HG03565 (cell line): ENCODE measurements around the gene COQ3.
"Not testable (repeated sequence)": the region's sequence is repeated elsewhere in the genome, so short reads cannot be mapped to it uniquely, and the experiment has no call there.

ENCODE experiments used
- ATAC-seq: cut with Tn5 transposase; IDR thresholded peaks from one replicate; pipeline ENCODE4 v1.9.1; 2021; ENCODE audit warnings: mild to moderate bottlenecking, moderate library complexity; ENCODE audit not compliant: unreplicated experiment

The COQ3 gene

DNA sequence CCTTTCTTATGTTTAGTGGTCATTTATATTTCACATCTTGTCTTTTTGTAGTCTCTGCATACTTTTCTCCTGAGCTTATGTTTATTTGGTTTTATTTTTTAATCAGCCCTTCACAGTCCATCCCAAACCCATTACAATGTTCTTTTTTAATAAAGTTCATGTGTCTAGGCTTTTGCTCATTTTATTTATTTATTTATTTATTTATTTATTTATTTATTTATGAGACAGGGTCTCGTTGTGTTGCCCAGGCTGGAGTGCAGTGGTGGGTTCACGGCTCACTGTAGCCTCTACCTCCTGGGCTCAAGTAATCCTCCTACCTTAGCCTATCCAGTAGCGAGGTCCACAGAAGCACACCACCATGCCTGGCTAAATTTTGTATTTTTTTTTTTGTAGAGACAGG lies 3.1 kb downstream of the COQ3 start:
- ATAC-seq, result no peak

DNA sequence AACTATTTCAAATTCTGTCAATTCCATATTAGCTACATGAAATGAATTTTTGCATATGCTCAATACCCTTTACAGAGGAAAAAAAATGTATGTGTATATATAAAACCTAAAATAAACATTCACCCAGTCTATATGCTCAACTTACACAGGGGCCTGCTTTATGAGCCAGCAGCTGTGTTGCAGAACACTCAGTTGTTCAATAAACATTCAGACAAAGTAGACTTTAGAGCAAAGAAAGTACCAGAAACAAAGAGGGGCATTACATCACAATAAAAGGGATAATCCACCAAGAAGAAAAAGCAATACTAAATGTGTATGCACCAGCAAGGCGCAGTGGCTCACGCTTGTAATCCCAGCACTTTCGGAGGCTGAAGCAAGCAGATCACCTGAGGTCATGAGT lies 9.5 kb downstream of the COQ3 start:
- no peak for ATAC-seq

DNA sequence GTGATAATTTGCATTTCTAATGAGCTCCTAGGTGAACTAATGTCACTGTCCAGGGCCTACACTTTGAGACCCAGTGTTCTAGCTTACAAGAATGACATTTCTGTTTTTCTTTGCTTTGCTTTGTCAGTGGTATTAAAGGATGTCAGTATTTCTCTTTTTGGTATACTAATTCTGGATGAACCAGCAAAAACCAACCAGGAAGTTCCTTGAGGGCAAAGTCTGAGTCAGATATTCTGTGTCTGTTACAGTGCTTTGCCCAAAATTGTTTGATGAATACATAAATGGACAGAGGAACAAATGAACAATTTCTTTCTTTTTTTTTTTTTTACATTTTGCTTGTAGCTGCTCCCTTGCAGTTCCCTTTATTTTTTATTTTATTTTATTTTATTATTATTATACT lies 15.4 kb downstream of the COQ3 start:
- ATAC-seq, result no peak

DNA sequence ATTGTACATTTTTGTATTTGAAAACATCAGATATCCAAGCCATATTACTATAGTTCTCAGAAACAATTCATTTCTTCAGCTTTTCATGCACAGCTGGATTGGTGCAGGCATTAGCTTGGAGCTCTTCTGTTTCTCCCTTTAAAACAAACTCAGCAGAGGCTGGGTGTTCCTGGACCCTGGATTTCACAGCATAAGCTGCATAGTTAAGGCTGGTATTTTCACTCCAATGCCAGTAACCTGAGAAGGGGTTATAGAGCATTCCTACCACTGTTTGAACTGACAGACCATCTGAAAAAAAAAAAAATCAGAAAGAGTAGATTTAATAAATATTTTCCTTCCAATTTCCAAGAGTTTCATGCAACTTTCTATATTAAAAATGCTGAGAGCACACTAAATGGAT lies 24.5 kb downstream of the COQ3 start:
- ATAC-seq, result no peak

DNA sequence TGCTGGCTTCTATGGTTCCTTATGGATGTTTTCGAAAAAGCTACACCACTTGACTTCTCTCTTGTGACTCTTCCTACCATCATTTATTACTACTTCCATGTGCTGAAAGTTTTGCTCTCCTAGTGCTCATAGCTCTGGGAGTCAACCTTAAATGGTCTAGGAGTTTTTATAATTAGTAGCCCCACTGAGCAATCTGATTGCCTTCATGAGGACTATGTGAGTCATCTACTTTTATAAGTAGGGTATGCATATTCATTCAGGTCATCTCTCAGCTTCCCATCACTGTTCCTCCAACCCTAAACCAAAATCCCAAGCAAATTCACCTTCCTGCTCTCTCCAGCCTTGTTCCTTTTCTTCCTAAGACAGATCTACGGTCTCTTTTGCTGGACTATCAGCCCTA lies 27.1 kb downstream of the COQ3 start:
- ATAC-seq, result no peak

DNA sequence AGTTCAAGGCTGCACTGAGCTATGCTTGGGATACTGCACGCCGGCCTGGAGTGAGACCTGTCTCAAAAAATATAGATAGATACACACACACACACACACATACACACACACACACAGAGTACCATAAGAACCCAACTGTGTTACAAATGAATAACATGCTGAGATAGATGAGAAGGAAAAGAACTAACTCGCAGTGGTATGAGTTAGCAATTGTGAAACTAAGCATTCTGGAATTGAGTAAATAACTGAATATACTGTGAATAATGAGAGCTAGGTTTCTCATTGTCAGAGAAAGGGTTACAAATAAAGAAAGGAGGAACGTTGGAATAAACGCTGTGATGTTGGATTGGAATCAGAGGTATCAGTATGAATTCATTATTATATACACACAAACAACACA lies 30.0 kb downstream of the COQ3 start:
- peak; percentile 97 for ATAC-seq

DNA sequence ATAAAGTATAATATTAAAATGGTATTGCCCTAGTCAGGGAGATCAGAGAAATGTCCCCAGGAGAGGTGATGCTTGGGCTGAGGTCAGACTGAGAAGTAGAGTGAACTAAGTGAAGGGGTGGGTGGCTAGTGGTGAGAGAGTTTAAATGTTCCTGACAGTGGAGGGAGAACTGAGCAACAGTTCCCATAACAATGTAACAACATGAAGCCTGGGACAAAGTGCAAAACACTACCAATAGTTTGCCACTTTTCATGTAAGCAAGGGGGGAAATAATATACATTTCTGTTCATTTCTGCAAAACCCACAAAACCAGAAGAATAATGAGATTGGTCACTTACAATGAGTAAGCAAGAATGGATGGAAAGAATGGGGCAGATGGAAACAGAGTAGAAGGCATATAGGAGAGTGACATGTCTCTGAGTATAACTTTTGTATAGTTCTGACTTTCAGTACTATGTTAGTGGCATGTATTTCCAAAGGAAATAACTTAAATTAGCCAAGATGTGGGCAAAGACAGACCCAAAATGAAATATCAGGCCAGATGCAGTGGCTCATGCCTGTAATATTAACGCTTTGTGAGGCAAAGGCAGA lies 31.2 kb downstream of the COQ3 start:
- ATAC-seq, result no peak

DNA sequence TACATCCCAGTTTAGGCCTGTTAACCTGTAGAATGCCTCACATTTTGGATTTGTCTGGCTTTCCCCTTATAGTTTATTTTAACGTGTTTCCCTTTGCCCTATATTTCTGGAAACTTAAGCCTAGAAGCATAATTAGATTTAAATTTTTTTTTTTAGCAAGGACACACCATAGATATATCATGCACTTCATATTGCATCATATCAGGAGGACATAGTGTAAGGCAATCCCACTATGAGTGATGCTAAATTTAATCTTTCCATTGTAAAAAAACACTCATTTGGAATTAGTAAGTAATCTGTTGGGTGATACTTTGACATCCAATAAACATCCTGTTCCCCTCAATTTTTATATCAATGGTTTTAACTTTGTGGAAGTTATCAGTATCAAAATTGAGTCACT lies 34.2 kb downstream of the COQ3 start:
- no peak for ATAC-seq

DNA sequence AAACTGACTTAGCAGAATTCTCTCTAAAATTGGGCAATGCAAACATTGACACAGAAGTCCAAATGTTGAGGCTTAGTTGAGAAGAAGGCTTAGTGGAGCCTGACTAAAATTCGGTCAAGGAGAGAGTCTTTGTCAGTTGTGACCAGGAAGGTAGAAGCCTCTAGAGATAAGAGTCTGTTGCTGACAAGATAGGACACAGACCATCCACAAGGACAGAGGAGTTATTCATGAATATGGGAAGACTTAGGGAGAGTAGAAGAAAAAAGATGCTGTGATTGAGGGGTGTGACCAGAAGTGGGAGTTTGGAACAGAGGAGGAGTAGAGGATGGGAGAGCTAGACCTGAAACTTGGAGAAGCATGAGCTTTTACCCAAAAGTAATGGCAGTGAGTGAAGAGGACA lies 37.4 kb downstream of the COQ3 start:
- no peak for ATAC-seq

DNA sequence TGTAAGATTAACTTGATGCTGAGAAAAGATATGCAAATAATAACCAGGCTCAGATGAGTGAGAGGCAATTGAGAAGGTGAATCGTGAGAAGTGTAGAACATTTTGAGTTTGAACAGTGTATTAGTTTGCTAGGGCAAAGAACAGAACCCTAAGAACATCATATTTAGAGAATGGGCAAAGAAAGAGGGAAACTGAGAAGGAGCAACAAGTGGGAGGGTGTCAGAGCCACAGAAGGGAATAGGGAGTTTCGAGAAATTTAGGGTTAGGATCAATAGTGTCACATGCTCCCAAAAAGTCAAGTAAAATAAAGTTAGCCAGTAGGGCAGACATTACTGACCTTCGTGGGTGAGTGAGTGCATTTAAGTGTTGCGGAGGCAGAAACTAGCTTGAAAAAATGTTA lies 39.0 kb downstream of the COQ3 start:
- no peak for ATAC-seq

DNA sequence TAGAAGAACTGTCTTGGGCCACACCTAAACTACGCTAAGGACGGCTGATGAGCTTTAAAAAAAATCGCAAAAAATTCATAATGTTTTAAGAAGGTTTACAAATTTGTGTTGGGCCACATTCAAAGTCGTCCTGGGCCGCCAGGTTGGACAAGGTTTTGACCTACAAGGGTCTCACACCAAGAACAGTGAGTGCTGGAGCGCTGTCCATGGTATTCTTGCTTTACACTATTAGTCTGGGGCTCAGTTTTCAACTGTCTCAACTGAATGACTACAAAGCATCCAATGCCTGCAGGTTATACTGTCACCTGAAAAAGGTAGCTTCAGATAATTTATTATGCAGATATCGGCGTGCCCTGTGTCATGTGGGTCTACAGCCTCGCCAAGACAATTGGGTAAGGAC lies 40.9 kb downstream of the COQ3 start:
- no peak for ATAC-seq

DNA sequence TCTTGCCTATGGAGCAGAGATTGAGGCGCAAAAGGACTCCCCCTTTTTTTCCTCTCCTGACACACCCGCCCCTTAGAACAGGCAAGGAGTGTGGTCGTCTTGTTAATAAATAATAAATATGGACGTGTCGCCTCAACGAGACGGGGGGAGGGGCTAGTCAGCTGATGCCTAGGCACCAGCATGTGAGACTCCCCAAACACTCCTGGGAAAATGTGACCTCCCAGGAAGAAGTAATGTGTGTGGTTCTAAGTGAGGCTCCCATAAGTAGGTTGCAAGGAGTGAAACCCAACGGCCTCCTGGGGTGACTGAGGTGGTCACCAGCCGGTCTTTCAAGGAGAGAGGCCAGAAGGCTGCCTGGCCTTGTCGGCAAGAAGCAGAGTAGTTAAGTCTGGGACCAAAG lies 43.4 kb downstream of the COQ3 start:
- no peak for ATAC-seq

DNA sequence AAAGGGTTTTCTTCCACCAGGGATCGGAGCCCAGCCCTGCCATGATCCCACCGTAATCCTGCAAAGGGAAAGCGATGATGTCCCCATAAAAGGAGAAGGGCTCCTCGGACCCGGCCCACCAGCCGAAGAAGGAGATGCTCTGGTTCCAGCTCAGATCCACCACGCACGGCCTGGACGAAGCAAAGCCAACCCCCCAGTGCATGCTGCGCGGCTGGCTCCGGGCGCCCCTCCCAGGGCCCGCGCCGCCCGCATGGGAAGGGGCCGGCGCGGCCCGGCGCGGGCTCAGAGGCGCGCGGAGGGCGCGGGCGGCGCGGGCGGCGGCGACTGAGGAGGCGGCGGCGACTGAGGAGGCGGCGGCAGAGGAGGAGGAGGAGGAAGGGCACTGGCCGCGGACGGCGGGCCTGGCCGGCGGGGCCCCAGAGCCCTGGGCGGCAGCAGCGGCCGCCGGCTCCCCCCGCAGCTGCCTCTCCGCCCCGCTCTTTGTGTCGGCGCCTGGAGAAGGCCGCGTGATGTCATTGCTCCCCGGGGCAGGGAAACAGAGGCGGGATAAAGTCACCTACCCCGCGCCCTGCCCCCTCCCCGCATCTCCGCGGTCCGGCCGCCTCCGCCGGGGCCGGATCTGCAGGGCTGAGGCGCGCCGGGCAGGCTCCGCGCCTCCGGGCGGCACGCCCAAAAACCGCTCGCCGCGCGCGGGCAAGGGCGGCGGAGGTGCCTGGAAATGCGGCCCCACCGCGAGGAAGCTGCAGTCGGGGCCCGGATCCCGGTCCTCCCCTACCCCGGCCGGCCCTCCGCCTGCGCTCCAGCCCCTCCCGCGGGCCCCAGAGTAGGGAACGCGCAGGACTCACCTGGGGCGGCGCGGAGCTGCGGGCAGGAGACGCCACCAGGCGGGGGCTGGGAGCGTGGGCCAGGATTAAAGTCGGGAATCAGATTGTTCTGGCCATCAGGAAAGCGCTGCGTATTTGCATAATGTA lies 44.5 kb downstream of the COQ3 start, which contains the start of gene FAXC:
Gene FAXC, minus strand, starts transcription at position 504 of the 971 bp plus-strand sequence. Its CDS starts 302 bp downstream, at position 202.
- peak; percentile 39 for ATAC-seq

DNA sequence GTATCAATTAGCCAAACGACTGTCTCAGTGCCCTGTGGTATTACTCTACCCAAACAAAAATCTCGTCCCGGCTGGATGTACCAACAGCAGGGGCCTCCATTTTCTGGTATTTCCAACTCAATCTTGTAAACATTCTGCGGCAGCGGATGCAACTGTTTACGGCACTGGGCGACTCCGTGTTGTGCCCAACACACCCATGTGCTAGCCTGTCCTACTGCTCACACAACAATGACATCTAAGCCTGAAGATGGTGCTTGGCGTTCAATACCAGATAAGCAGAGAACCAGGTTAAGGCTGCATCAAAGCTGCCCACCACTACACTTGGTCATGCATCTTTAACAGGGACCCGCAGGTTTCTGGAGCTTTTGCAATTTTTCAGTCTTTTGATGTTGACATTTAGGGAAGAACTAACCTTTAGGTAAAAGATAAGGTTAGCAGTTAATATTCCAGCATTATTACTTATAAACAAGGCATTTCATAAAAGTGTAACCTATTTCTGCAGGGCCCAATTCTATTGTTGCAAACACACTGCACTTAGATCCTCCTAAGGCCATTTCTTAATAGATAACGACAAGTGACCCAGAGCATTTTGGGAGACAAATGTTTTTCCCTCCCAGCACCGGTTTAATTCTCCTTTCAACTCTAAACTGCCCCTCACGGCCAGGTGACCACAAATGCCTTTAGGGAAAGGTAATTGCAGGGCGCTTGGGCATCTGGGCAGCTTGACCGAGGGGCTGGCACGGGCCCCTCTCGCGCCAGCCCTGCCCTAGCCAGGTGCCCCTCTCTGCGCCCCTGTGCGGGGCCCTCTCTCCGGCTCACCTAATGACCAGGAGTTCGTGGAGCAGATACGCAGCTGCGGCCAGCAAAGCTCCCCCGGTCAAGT lies 45.5 kb downstream of the COQ3 start:
- no peak for ATAC-seq

DNA sequence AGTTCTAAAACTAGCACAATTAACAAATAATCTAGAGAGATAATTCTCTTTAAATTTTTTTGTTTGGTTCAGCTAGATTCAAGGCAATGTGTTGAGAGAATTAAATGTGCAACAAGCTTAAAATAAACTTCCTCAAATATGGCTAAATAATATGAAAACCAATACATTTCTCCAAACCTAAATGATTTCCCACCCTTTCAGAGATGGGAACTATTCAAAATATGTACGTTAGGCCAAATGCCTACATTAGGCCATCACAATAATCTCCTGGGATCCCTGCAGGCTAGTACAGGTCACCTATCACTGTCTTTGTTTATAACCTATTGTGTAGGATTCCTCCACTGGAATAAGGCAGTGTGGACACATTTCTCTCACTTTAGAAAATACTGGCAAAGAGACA lies 46.2 kb downstream of the COQ3 start:
- no peak for ATAC-seq

DNA sequence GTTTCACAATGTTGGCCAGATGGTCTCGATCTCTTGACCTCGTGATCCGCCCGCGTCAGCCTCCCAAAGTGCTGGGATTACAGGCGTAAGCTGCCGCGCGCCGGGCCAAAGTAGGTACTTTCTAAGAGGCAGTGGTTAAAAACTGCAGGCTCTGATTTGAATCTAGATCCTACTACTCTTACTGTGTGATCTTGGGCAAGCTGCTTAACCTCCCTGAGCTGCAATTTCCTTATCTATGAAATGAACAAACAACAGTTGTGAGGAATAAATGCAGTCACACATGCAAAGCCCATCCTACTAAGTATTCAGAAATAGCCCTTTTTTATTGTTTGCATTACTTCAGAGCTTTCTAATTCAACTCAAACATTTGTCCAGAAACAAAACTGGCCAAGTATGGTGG lies 47.4 kb downstream of the COQ3 start:
- ATAC-seq, result no peak

DNA sequence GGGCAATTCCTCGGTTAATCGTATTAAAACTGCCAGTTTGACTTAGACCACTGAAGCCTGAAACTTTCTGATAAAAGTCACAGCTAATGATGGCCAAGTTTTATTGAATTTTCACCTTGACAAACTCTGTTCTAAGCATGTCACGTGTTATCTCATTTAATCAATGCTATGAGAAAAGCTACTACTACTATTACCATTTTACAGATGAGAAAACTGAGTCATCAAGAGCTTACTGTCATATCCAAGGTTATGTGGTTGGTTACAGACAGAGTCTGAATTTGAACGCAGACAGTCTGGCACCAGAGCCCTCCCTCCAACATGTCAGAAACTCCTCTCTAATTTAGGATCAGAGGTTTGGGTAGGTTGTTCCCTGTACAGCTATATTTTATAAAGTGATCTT lies 48.8 kb downstream of the COQ3 start:
- ATAC-seq, result no peak

DNA sequence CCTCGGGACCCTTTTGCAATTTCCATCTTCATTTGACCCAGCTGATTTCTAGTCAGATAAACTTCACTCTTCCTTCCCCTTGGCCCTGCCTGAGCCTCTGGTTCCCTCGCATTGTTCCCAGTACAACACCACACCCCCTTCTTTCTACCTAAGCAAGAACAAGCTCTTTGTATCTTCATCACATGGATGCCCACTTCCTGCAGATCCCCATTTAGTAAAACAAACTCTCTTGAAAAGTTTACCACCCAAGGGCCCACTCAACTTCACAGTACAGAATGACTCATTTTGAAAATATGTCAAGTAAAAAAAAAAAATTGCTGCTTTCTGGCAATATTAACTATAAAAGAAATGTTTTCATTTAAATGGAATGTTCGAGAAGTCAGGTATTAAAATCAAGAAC lies 49.7 kb downstream of the COQ3 start:
- ATAC-seq, result no peak

DNA sequence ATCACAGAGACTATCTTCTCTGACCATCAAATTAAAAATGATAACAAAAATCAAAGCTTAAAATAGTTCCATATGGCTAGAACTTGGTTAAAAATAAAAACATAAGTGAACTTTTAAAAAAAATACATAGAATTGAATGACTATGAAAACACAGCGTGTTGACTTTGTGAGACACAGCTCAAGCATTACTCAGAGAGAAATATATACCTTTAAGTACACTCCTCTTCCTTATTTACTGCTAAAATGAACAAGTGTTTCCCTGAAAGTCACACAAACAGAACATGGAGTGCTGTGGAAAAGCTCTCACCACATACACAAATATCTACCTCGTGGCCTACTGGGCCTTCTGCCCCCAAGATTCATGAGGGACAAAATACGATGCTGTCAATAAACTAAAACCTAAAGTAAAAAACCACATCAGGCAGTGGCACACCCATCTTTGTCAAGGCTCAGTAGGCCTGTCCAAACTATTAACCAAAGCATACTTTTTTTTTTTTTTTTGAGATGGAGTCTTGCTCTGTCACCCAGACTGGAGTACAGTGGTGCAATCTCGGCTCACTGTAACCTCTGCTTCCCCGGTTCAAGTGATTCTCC lies 52.0 kb downstream of the COQ3 start:
- ATAC-seq, result no peak

DNA sequence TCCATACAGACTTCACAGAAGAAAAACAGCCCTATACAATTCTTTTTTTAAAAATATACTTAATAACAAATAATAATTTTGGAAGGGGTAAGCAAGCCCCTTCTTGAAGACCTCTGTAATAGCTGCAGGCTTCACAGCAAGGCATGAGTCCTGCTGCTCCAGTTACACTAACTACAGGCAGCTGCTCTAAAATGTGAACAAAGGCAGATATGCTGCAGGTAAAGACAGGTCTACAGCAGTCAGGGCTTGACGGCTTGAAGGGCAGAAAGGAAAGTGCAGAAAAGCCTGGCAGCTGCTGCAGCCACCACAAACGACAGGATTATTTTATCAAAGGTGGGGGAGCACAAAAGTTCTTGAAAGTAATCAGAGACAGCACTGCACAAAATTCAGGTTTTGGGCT lies 55.8 kb downstream of the COQ3 start:
- ATAC-seq, result no peak

DNA sequence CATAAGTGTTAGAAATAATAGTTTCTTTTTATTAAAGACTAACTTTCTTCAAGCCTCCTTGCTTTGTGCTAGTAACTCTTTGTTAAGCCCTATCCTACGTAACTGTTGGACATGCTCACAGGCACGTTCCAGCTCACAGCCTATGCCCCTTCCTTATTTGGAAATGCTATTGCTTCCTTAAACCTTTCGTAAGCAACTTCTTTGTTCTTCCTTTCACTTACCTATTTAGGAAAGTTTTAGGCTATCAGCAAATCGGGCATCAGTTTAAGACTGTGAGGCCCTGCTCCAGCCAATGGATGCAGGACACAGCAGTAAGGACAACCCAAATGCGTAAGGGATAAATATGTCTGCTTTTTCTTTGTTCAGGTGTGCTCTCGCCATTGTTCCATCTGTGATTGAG lies 58.7 kb downstream of the COQ3 start:
- not testable (repeated sequence) for ATAC-seq
